Activated CD4-positive, CD25-positive, alpha-beta regulatory T cell treated with anti-CD3 and anti-CD28 coated beads, Interleukin-2, amount 50 U/mL, for 72 hours (primary cell): ENCODE measurements around the gene CREB3.

Experiments
- DNase-seq: peaks from one replicate; pipeline ENCODE4 v3.0.0; 2021

The CREB3 gene, protein sequence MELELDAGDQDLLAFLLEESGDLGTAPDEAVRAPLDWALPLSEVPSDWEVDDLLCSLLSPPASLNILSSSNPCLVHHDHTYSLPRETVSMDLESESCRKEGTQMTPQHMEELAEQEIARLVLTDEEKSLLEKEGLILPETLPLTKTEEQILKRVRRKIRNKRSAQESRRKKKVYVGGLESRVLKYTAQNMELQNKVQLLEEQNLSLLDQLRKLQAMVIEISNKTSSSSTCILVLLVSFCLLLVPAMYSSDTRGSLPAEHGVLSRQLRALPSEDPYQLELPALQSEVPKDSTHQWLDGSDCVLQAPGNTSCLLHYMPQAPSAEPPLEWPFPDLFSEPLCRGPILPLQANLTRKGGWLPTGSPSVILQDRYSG

GRCh38 chr9:35732185-35732799, at the start of gene CREB3, which contains the start of gene TLN1:
Gene CREB3 (plus strand): TSS chr9:35732666. CDS start chr9:35732773, 107 bp downstream.
Gene TLN1 (minus strand): TSS chr9:35732195. CDS start chr9:35725694, 6,501 bp downstream.
- peak; percentile 93 for DNase-seq

- no peak for DNase-seq
Observed at GRCh38 chr9:35683323-35683722, 49.1 kb upstream of the CREB3 start.

GRCh38 chr9:35684921-35685320, 47.5 kb upstream of the CREB3 start:
- DNase-seq: no peak

- DNase-seq: no peak
Observed at GRCh38 chr9:35685506-35685905, 47.0 kb upstream of the CREB3 start.

DNA sequence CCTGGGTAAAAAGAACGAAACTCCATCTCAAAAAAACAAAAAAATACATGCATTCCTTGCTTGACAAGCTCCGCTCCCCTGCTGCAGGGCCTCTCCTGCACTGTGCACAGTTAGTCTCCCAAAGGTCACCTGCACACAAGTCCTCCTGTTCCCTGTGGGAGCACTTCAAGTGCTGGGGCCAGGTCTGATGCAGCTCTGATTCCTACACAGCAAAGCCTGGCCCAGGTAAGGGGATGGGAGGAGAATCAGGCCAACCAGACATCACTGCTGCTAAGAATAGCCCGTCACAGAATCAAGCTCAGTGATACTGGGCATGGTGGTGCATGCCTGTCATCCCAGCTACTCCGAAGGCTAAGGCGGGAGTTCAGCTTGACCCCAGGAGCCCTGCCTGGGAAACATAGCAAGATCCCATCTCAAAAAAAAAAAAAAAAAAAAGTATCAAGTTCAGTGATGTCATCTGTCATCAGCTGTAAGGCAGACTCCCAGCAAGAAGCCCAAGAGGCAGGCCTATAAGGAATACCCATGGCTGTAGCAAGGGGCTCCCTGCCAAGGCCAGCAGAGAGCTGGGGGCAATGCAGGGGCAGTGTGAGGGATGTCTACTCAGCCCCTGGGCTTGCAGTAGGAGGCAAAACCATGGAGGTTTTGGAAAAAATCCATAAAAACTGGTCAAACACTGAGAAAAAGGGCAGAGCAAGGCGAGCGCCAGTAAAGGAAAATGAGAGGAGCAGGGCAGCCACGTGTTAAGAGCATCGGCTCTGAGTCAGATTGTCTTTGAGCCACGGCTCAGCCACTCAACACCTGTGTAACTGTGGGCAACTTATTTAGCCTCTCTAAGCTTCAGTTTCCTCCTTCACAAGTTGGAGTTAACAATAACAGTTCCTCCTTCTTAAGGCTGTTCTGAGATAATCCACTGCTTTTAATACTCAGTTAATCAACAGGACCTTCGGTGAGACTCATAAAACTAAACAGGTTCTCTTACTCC, 46.0 kb upstream of the CREB3 start:
- DNase-seq: no peak

DNA sequence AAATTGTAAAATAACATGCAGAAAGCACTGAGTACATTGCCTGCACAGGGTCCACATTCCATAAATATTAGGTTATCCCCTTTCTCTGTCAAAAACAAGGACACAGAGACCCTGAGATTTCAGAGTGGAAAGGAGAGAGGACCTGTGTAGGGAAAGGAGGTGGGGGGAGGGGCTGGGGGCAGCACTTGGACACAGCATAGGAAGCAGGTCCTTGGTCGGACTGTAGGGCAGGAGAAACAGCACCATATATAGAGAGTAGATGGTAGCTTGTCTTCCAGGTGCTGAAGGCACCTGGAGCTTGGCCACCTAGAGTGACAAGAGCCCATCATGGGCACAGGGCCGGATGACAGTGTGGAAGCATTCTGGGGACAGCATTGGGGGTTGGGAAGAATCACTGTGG, 45.2 kb upstream of the CREB3 start:
- no peak for DNase-seq

DNA sequence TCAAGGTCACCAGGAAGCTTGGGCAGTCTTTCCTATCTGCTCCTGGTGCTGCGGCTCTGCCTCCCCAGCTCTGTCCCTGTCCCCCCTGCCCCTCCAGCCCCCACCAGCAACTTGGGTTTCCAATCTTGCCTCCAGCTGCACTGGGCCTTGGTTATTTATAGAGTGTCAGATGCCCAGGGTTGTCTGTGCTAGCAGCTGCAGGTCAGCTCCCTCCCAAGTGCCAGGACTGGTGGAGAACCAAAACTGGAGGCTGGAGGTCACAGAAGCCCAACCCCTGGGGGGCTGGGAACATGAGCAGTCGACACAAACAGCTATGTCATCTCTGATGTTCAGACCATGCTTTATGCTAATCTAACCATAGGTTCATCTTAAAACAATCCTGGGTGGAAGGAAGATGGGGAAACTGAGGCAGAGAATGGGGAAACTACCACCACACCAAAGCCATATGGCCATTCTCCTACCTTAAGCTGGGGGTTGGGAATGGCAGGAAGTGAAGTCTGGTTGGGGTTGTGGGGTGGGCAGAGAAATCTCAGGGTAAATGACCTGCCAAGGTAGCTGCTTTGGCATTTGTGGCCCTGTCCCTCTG, 44.4 kb upstream of the CREB3 start:
- DNase-seq: no peak

GRCh38 chr9:35688558-35689541, 43.6 kb upstream of the CREB3 start:
- no peak for DNase-seq

DNA sequence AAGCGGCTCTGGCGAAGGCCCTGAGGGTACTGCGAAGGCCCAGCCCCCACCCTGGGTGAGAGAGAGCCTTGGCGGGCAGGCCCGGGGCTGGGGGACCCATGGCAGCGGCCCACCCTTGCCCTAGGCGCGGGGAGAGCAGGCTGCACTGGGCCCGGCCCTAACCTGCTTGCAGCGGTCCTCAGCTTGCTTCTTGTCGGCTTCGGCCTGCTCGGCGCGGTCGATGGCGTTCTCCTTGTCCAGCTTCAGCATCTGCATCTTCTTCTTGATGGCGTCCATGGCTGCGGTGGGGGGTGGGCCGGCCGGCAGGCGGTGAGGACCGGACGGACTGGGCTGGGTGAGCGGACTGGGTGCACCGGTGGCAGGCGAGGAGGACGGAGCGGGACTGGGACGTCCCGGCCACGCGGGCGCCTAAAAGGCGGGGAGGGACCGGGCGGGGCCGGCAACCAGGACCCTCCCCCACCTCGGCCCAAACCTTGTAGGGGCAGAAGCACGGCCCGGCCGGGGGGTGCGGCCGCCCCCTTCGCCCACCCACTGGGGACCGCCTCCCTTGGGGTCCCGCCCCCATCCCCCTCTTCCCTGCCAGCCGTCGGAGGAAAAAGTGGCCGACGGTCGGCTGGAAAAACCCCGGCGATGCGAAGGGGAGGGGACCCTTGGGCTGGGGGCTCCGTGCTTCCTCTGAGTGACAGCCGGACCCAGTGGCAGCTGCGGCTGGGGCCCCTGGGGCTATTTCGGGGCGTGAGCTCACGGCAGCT, 42.7 kb upstream of the CREB3 start, which contains the start of gene TPM2:
Gene TPM2 (minus strand): TSS at position 384 of the 752 bp plus-strand sequence. CDS start 108 bp downstream, at position 276.
- no peak for DNase-seq

- no peak for DNase-seq
Observed at GRCh38 chr9:35690294-35690613, 42.2 kb upstream of the CREB3 start.

GRCh38 chr9:35690614-35691333, 41.7 kb upstream of the CREB3 start:
- no peak for DNase-seq

GRCh38 chr9:35691334-35691650, 41.2 kb upstream of the CREB3 start:
- DNase-seq: no peak

DNA sequence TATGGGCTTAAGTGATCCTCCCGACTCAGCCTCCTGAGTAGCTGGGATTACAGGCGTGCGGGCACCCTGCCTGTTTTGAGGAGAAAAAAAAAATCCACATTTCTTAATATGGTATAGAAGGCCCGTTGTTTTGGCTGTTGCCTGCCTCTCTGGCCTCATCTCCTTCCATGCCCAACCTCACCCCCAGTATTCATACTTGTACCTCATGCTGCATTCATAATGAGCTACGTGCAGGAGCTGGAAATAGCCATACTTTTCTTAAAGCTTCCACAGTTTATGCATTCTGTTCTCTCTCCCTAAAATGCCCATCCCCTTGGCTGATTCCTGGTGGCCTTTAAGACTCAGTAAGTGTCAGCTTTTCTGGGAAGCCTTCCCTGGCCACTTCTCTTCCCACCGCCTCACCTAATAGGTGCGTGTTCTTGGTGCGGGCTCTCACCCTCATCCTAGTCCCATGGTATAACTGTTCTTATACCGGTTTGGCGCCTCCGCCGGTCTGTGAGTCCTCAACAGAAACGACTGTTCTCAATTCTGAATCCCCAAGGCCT, 40.6 kb upstream of the CREB3 start:
- no peak for DNase-seq

DNA sequence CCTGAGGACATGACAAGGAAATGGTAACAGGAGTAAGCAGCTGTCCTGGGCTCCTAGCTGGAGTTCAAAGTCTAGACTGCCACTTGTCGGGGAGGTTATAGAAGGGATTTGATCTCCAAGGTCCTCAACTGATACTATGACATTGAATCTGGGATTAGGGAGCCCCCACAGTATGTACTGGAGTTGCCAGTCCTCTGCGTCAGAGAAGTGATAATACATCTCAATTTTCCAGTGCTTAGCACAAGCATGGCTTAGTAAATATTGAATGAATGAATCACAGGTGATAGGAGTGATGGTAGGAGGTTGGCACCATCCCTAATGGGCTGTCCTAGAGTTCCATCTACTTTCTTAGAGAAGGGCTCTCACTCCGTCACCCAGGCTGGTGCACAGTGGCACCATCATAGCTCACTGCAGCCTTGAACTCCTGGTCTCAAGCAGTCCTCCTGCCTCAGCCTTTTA, 36.5 kb upstream of the CREB3 start:
- DNase-seq: no peak

DNA sequence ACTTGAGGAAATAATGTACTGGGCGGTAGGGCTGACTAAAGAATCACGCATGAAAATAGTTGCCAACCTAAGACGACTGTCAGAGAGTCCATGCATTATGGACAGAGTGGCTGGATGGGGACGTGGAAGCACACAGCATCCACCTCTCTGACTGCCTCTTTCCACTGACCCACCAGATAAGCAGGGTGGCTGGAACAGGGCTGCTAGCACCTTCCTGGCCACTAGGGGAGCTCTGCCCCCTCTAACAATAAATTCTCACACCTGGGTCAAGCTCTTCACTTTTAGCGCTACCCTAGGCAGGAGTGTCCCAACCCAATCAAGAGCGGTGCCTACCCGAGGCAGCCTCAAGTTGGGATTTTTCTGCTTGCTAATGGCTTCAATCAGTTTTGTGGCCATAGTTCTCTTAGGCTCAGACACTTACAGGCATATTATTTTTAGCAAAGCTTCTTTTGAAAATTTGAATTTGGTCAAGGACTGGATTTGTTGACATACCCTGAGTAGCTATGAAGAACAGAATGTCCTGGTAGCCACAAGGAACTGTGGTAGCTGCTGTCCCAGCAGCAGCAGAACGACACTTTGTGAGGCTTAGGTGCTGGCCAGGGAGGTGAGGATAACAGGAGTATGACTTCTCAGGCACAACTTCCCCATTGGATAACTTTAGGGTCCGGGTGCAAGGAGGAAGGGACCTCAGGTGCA, 35.8 kb upstream of the CREB3 start:
- peak; percentile 67 for DNase-seq

- DNase-seq: no peak
Observed at GRCh38 chr9:35697486-35697885, 35.0 kb upstream of the CREB3 start.

- DNase-seq: no peak
Observed at GRCh38 chr9:35698231-35698630, 34.2 kb upstream of the CREB3 start.

- no peak for DNase-seq
Observed at GRCh38 chr9:35700031-35700430, 32.4 kb upstream of the CREB3 start.

DNA sequence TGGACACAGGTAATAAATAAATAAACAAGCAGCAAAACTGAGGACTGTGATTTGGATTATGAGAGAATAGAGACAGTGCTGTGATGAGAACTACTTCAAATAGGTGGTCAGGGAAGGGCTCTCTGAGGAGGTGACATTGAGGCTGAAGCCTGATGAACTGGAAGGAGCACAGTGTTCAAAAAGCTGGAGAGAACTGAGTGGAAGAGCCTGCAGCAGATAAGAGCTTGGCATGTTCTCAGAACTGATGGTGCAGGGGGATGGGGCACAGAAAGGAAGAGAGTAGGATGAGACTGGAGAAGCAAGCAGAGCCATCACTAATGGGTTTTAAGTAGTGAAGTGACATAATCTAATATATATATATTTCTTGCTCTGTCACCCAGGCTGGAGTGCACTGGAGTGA, 31.5 kb upstream of the CREB3 start:
- no peak for DNase-seq
